Endothelial cell (in vitro differentiated cells): ENCODE measurements around the gene LUZP1. TPM values are rescaled to one million over a fixed set of nuclear protein-coding genes. Genes with fewer than 3 reads are reported as not detected.

ENCODE experiments used
- DNase-seq: peaks from one replicate; pipeline ENCODE4 v3.0.0; 2021; ENCODE audit warnings: low spot score
- H3K27ac Mint-ChIP-seq: one replicate; pipeline ENCODE4 v1.8.0; 2021; ENCODE audit warnings: mixed read lengths, inconsistent platforms; ENCODE audit not compliant: unreplicated experiment
- H3K27me3 Mint-ChIP-seq: one replicate; pipeline ENCODE4 v1.8.0; 2021; ENCODE audit warnings: mild to moderate bottlenecking, moderate library complexity, mixed read lengths, inconsistent platforms; ENCODE audit not compliant: unreplicated experiment
- H3K36me3 Mint-ChIP-seq: one replicate; pipeline ENCODE4 v1.8.0; 2021; ENCODE audit warnings: mild to moderate bottlenecking, low read depth, mixed read lengths, inconsistent platforms; ENCODE audit not compliant: unreplicated experiment
- H3K4me1 Mint-ChIP-seq: one replicate; pipeline ENCODE4 v1.8.0; 2021; ENCODE audit warnings: mild to moderate bottlenecking, mixed read lengths, inconsistent platforms; ENCODE audit not compliant: unreplicated experiment
- H3K4me3 Mint-ChIP-seq: one replicate; pipeline ENCODE4 v1.8.0; 2021; ENCODE audit warnings: mild to moderate bottlenecking, mixed read lengths, inconsistent platforms; ENCODE audit not compliant: unreplicated experiment
- H3K9me3 Mint-ChIP-seq: one replicate; pipeline ENCODE4 v1.8.0; 2021; ENCODE audit warnings: mixed read lengths, inconsistent platforms; ENCODE audit not compliant: unreplicated experiment
- long read RNA-seq: library from polyadenylated mRNA; unstranded; transcript quantifications from one replicate; pipeline ENCODE4 v2.0.0, GENCODE V29; 2020; ENCODE audit not compliant: unreplicated experiment
- total RNA-seq: library from RNA; stranded (reverse); fragmentation: NEBNext Ultra II Directional; extraction: Animal tissue kit (Norgen Biotek cat#: 25700); gene quantifications from one replicate; pipeline ENCODE4 v1.2.1, GENCODE V29; 2021; ENCODE audit not compliant: unreplicated experiment
- TF ChIP-seq, protein P1 (sequence below): fragments of 200-600 bp; sonication (generic); IDR thresholded peaks from one replicate; pipeline ENCODE4 v1.5.0; 2021; ENCODE audit warnings: antibody characterized with exemption; ENCODE audit not compliant: unreplicated experiment

The LUZP1 gene
- 103 TPM for total RNA-seq
- long read RNA-seq, transcript LUZP1-204 (4 exons, 1,190 nt), result major isoform, 12 of 53 reads
- long read RNA-seq, partial matches to known transcripts, result 33 of 53 reads
- long read RNA-seq, other reads (novel, unspliced or antisense), result 8 of 53 reads

DNA sequence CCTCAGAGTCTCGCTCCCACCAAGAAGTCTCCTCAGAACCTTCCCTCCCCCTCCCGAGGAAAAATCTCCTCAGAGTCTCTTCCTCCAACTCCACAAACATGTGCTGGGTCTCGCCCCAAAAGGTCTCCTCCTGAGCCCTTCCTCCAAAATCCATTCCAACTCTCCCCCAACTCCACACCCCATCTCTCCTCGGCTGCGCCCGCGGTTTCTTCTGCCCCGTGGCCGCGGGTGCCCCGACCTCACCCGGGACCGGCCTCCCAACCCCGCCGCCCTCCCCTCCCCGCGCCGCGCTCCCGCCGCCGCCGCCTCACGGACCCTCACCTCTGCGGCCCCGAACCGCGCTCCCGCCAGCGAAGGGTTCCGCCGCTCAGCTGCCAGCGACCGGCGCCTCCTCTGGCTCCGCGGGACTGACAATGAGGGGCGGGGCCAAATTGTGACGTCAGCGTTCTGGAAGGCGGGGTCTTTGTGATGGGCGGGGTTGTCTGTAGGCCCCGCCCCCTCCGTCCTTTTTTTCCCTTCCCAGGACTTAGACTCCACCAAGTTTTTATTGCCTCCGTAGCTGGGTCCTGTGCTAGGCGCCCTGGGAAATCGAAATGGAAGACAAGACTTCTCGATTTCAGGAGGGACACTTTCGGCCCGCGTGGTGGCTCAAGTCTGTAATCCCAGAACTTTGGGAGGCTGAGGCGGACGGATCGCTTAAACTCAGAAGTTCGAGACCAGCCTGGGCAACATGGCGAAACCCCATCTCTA is at the start of gene LUZP1:
Gene LUZP1 (minus strand): TSS at position 412 of the 750 bp plus-strand sequence.
- Mint-ChIP-seq H3K27me3 (peaks cover 10% of the 10 kb centered on the region), H3K36me3 (no peaks in the 10 kb centered on the region), H3K27ac (peak within 1 kb of the TSS; percentile 99), H3K4me1 (peaks cover 41% of the 10 kb centered on the region), H3K9me3 (no peaks in the 10 kb centered on the region), H3K4me3 (peak within 1 kb of the TSS; percentile 100)
- DNase-seq, result peak; percentile 90
- TF ChIP-seq, protein P1, sequence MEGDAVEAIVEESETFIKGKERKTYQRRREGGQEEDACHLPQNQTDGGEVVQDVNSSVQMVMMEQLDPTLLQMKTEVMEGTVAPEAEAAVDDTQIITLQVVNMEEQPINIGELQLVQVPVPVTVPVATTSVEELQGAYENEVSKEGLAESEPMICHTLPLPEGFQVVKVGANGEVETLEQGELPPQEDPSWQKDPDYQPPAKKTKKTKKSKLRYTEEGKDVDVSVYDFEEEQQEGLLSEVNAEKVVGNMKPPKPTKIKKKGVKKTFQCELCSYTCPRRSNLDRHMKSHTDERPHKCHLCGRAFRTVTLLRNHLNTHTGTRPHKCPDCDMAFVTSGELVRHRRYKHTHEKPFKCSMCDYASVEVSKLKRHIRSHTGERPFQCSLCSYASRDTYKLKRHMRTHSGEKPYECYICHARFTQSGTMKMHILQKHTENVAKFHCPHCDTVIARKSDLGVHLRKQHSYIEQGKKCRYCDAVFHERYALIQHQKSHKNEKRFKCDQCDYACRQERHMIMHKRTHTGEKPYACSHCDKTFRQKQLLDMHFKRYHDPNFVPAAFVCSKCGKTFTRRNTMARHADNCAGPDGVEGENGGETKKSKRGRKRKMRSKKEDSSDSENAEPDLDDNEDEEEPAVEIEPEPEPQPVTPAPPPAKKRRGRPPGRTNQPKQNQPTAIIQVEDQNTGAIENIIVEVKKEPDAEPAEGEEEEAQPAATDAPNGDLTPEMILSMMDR, result no peak

DNA sequence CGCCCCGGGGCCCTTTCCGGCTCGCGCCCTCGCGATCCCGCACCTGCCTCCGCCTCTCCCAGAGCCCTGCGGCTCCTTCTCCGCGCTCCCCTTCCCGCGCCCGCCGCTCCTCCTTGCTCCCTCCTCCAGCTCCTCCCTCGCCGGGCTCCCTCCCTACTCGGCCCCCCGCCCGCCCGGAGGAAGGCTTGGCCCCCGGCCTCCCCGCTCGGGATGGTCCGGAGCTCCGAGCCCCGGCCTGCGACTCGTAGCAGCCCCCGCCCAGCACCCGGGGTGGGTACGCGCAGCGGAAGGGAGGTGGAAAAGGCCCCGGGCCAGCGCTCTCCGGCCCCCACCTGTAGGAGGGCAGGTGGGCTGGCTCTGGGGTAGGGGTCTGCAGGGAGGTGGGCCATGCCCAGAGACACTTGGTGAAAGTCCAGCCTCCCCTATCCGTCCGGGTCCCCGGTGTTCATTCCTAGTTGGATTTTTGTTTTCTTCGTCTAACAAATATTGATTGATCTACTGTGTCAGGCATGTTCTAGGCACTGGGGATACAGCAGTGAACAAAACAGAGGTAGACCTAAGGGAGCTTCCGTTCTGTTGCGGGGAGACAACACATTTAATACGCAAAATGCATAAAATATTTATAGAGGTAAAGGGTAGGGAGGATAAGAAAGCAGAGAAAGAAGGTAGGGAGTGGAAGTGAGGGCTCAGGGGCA is 48.9 kb upstream of the LUZP1 start, which contains the start of gene HTR1D:
Gene HTR1D (minus strand): TSS at position 82 of the 695 bp plus-strand sequence. CDS start 23,283 bp downstream, outside the sequence.
- H3K9me3 Mint-ChIP-seq, result no peaks in the 10 kb centered on the region
- no peaks in the 10 kb centered on the region for H3K4me1 Mint-ChIP-seq
- no peaks in the 10 kb centered on the region for H3K36me3 Mint-ChIP-seq
- TF ChIP-seq, protein P1, result no peak
- H3K27me3 Mint-ChIP-seq, result peaks cover 16% of the 10 kb centered on the region
- peak; percentile 37 for DNase-seq
- peak within 1 kb of the TSS; percentile 66 for H3K4me3 Mint-ChIP-seq
- H3K27ac Mint-ChIP-seq, result no peak within 1 kb of the TSS

DNA sequence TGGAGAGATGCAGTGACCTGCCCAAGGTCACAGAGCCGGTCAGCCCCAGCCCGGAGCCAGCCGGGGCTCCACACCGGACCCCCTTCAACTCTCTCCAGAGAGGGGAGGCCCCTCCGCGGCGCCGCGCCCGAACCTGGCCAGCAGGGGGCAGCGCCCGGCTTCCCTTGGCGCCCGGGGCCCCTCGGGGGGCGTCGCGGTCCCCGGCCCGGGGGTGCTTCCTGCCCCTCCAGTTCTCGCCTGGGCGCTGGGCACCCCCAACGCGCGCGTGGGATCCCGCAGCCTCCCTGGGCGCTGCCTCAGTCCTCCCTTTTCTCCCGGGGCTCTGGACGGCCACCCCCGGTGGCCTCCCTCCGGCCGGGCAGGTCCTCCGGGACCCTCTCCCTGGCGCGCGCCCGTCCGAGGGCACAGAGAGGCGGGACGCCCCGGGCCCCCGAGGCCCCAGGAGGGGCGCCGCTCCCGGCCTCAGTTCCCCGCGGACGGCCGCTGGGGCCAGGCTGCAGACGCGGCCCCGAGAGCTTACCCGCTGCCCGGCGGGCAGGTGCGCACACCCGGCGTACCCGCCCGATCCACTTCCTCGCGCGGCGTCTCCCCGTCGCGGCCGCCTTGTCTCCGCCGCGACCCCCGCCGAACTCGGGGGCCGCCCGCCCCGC is 48.2 kb upstream of the LUZP1 start:
- peaks cover 16% of the 10 kb centered on the region for H3K27me3 Mint-ChIP-seq
- H3K27ac Mint-ChIP-seq, result no peak overlapping the region
- H3K4me1 Mint-ChIP-seq, result peaks cover 5% of the 10 kb centered on the region
- no peaks in the 10 kb centered on the region for H3K36me3 Mint-ChIP-seq
- peak; percentile 62 for DNase-seq
- TF ChIP-seq, protein P1, result peak; percentile 95
- no peaks in the 10 kb centered on the region for H3K9me3 Mint-ChIP-seq
- H3K4me3 Mint-ChIP-seq, result peak overlapping the region; percentile 4

DNA sequence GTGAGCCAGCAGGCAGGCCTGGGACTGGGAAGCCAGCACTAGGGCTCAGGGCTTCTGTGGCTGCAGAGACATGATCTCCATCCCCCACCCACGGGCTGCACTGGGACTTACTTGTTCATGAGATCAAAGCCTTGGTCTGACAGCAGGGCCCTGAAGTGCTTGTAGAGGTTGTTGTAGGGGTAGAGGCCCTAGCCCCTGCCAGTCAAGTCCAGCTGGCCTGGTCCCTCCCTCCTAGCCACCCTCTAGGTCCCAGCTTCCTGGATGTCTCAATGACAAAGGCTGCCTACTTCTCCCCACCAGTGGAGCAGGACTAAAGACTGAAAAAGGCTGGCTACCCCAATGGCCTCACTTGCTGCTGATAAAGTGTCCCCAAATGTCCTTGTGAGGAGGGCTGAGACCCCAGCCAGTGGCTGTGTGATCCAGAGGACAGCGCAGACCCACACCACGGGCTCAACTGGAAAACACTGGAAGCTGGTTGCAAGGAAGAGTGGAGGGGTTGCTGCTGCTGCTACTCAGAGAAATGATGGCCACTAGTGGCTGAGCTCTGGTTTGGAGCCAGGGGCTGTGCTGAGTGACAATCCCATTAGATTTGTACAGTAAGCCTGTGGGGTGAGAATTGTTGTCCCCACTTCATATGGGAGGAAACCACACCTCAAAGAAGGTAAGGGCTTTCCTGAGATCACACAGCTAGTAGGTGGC is 47.2 kb upstream of the LUZP1 start:
- H3K36me3 Mint-ChIP-seq, result no peaks in the 10 kb centered on the region
- H3K27me3 Mint-ChIP-seq, result peaks cover 16% of the 10 kb centered on the region
- no peak for DNase-seq
- no peaks in the 10 kb centered on the region for H3K9me3 Mint-ChIP-seq
- H3K4me3 Mint-ChIP-seq, result no peak overlapping the region
- no peak overlapping the region for H3K27ac Mint-ChIP-seq
- TF ChIP-seq, protein P1, result no peak
- peaks cover 8% of the 10 kb centered on the region for H3K4me1 Mint-ChIP-seq
